Kidney (tissue), 14 donors: ENCODE data around the gene ANKS1A. TPM values are rescaled to one million over a fixed set of nuclear protein-coding genes. Genes with fewer than 3 reads are reported as not detected.

Experiments
- DNase-seq, 5 donors: peaks; one replicate each; pipeline ENCODE4 v3.0.0-alpha.2; 2013 to 2020
- FAIRE-seq: peaks from 2 replicates; lab custom pipeline; 2012; peaks lifted over from hg19 to GRCh38; lab: Jason Lieb, UNC
- H3K27ac ChIP-seq, 2 donors: one replicate each; pipeline ENCODE4 v1.7.0; 2013; ENCODE audit warnings: low read depth in 2 of 2, low read length in 2 of 2, inconsistent platforms in 1 of 2
- H3K27me3 ChIP-seq: one replicate; pipeline ENCODE4 v1.7.1; 2013; ENCODE audit warnings: low read length, inconsistent platforms; ENCODE audit not compliant: control insufficient read depth, insufficient read depth
- H3K36me3 ChIP-seq, 3 donors: one replicate each; pipeline versions ENCODE4 v1.7.0 to v1.7.1; 2013; ENCODE audit warnings: low read length in 3 of 3, control low read depth in 1 of 3, inconsistent platforms in 1 of 3; ENCODE audit not compliant: insufficient read depth in 3 of 3, control insufficient read depth in 2 of 3
- H3K4me1 ChIP-seq, 3 donors: one replicate each; pipeline versions ENCODE4 v1.7.0 to v1.7.1; 2013; ENCODE audit warnings: low read length in 3 of 3, inconsistent platforms in 1 of 3, low read depth in 1 of 3; ENCODE audit not compliant: control insufficient read depth in 2 of 3, insufficient read depth in 2 of 3
- H3K4me3 ChIP-seq, 3 donors: one replicate each; pipeline versions ENCODE4 v1.7.0 to v1.8.1; 2013; ENCODE audit warnings: low read length in 3 of 3, control low read depth in 1 of 3, inconsistent platforms in 1 of 3
- H3K9ac ChIP-seq, 3 donors: one replicate each; pipeline versions ENCODE4 v1.7.0 to v1.7.1; 2013; ENCODE audit warnings: low read length in 3 of 3, control low read depth in 1 of 3, inconsistent platforms in 1 of 3
- H3K9me3 ChIP-seq, 3 donors: one replicate each; pipeline versions ENCODE4 v1.7.0 to v1.7.1; 2013; ENCODE audit warnings: low read length in 3 of 3, control low read depth in 1 of 3, inconsistent platforms in 1 of 3; ENCODE audit not compliant: control insufficient read depth in 2 of 3, insufficient read depth in 1 of 3
- CTCF ChIP-seq: IDR thresholded peaks from 3 replicates; pipeline ENCODE4 v1.5.1; 2012; ENCODE audit warnings: mild to moderate bottlenecking, moderate library complexity, borderline replicate concordance; ENCODE audit not compliant: insufficient read depth; ENCODE audit errors: extremely low read depth
- intact Hi-C: fragments of 100-400 bp; cut with DNase I; formaldehyde crosslinking; loops from one replicate; pipeline ENCODE4 v1.11.1; 2022
- polyA plus RNA-seq: library from polyadenylated mRNA; stranded (reverse); fragments of 350-450 nt; fragmentation: Illumina TruSeq; extraction: RNeasy Lipid Tissue Mini Kit (QIAGEN cat#74804); gene quantifications from one replicate; pipeline ENCODE4 v1.2.3, GENCODE V29; 2014; ENCODE audit warnings: low read depth, low replicate concordance; ENCODE audit not compliant: insufficient read depth
- total RNA-seq: library from RNA; stranded (reverse); fragmentation: NEBNext Ultra II Directional; extraction: Animal tissue kit (Norgen Biotek cat#: 25700); gene quantifications from one replicate; pipeline ENCODE4 v1.2.1, GENCODE V29; 2021
- donor health status: control.
- donor health status: control.
- donor health status: control.
- donor health status: control.
- donor health status: control.
- donor health status: DM: yes; HTN: yes; CAD: no.
- donor health status: Normal renal cell carcinoma (clear cell type).

The ANKS1A gene
- total and polyA plus RNA-seq, 2 donors from 2014 or later, result 9.4 to 25.9 TPM

GRCh38 chr6:35038076-35038475, 149.0 kb downstream of the ANKS1A start:
- peak overlapping the region in 1 of 3 donors; percentile 5 for H3K9ac ChIP-seq
- H3K4me1 ChIP-seq, result peaks cover 0 to 13% (median 3%) of the 10 kb centered on the region in 3 donors
- H3K4me3 ChIP-seq, result no peak overlapping the region
- FAIRE-seq (no peak), DNase-seq (no peak)
- intact Hi-C loops, result no loop called here
- H3K27me3 ChIP-seq, result no peaks in the 10 kb centered on the region
- TF ChIP-seq CTCF, result no peak
- no peaks in the 10 kb centered on the region for H3K9me3 ChIP-seq
- no peak overlapping the region for H3K27ac ChIP-seq
- H3K36me3 ChIP-seq, result peaks cover 0 to 7% (median 2%) of the 10 kb centered on the region in 3 donors

GRCh38 chr6:35040398-35040797, 151.3 kb downstream of the ANKS1A start:
- Histone ChIP-seq H3K27me3 (no peaks in the 10 kb centered on the region), H3K9me3 (no peaks in the 10 kb centered on the region), H3K4me1 (peaks cover under 1 to 13% (median 12%) of the 10 kb centered on the region in 3 donors), H3K9ac (no peak overlapping the region), H3K36me3 (peaks cover 0 to 7% (median 2%) of the 10 kb centered on the region in 3 donors), H3K4me3 (no peak overlapping the region), H3K27ac (no peak overlapping the region)
- no peak for FAIRE-seq
- no peak for TF ChIP-seq CTCF
- intact Hi-C loops, result no loop called here
- no peak for DNase-seq

- Histone ChIP-seq H3K27ac (no peak overlapping the region), H3K9ac (no peak overlapping the region), H3K27me3 (no peaks in the 10 kb centered on the region), H3K4me3 (no peak overlapping the region), H3K4me1 (peaks cover 3 to 18% (median 12%) of the 10 kb centered on the region in 3 donors), H3K36me3 (peaks cover 0 to 7% (median 2%) of the 10 kb centered on the region in 3 donors), H3K9me3 (no peaks in the 10 kb centered on the region)
- DNase-seq (no peak), FAIRE-seq (no peak)
- intact Hi-C loops, result no loop called here
- no peak for TF ChIP-seq CTCF
Measured at GRCh38 chr6:35041086-35041861, 152.2 kb downstream of the ANKS1A start.
